HG03139 (cell line): Measurements from ENCODE around the gene CLNK.

Source experiments
- ATAC-seq: cut with Tn5 transposase; IDR thresholded peaks from one replicate; pipeline ENCODE4 v1.9.1; 2021; ENCODE audit not compliant: unreplicated experiment

The CLNK gene

GRCh38 chr4:10459305-10459704 is 225.3 kb downstream of the CLNK start:
- ATAC-seq, result no peak

GRCh38 chr4:10458177-10458576 is 226.4 kb downstream of the CLNK start:
- no peak for ATAC-seq

GRCh38 chr4:10457255-10457801 is 227.2 kb downstream of the CLNK start, which contains the start of gene ZNF518B:
ZNF518B (minus strand) TSS chr4:10457426; CDS start chr4:10446328, 11,098 bp downstream.
- ATAC-seq, result peak; percentile 68

- ATAC-seq, result peak; percentile 53
These were observed 227.8 kb downstream of the CLNK start for GRCh38 chr4:10456595-10457254.

- no peak for ATAC-seq
These were observed 228.3 kb downstream of the CLNK start for GRCh38 chr4:10456260-10456594.

GRCh38 chr4:10455133-10455532 is 229.4 kb downstream of the CLNK start:
- ATAC-seq, result no peak

- ATAC-seq, result no peak
These were observed 229.8 kb downstream of the CLNK start for GRCh38 chr4:10454726-10455125.

GRCh38 chr4:10454121-10454520 is 230.4 kb downstream of the CLNK start:
- no peak for ATAC-seq

- ATAC-seq, result no peak
These were observed 235.6 kb downstream of the CLNK start for GRCh38 chr4:10448991-10449390.

GRCh38 chr4:10442976-10443375 is 241.6 kb downstream of the CLNK start:
- ATAC-seq, result no peak

GRCh38 chr4:10441512-10441911 is 243.1 kb downstream of the CLNK start:
- no peak for ATAC-seq

GRCh38 chr4:10438924-10439323 is 245.6 kb downstream of the CLNK start:
- no peak for ATAC-seq

GRCh38 chr4:10437735-10438134 is 246.8 kb downstream of the CLNK start:
- no peak for ATAC-seq
